Kidney epithelial cell (primary cell): ENCODE measurements around the gene CLDN34. TPM values are rescaled to one million over a fixed set of nuclear protein-coding genes. Genes with fewer than 3 reads are reported as not detected.

ENCODE experiments used
- DNase-seq: peaks from one replicate; pipeline ENCODE4 v3.0.0-alpha.2; 2010; ENCODE audit warnings: low read depth
- H3K27me3 ChIP-seq: 2 replicates; pipeline ENCODE4 v1.6.0; 2011; ENCODE audit warnings: low read length; ENCODE audit not compliant: control insufficient read depth, insufficient read depth
- H3K36me3 ChIP-seq: 2 replicates; pipeline ENCODE4 v1.5.1; 2011; ENCODE audit warnings: low read length; ENCODE audit not compliant: control insufficient read depth, insufficient read depth
- H3K4me3 ChIP-seq: 2 replicates; pipeline ENCODE4 v1.5.1; 2011; ENCODE audit warnings: low read depth, mild to moderate bottlenecking, control low read depth, low read length
- total RNA-seq: library from RNA; depleted of rRNA; stranded (reverse); fragments of >200 nt; gene quantifications from 2 replicates; pipeline ENCODE4 v1.2.3, GENCODE V29; 2015
- TF ChIP-seq, protein P1 (sequence below): IDR thresholded peaks from 2 replicates; pipeline ENCODE4 v1.5.1; 2011; ENCODE audit warnings: mild to moderate bottlenecking, moderate library complexity, low read length, control low read depth, inconsistent platforms; ENCODE audit not compliant: insufficient read depth, poor library complexity, severe bottlenecking

The CLDN34 gene
- total RNA-seq, 1 donor from 2014 or later = not detected

DNA sequence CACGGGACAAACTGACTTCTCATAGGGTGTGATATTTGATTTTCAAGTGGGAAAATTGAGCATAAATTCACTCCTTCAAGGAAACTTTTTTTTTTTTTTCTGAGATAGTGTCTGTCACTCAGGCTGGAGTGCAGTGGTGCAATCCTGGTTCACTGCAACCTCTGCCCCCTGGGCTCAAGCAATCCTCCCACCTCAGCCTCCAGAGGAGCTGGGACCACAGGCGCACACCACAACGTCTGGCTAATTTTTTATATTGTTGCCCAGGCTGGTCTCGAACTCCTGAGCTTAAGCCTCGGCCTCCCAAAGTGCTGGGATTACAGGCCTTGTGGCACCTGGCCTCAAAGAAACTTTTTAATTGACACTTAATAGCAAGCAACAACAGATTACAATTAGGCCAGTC is 13.8 kb downstream of the CLDN34 start:
- H3K36me3 ChIP-seq = no peaks in the 10 kb centered on the region
- H3K27me3 ChIP-seq = no peaks in the 10 kb centered on the region
- TF ChIP-seq, protein P1, sequence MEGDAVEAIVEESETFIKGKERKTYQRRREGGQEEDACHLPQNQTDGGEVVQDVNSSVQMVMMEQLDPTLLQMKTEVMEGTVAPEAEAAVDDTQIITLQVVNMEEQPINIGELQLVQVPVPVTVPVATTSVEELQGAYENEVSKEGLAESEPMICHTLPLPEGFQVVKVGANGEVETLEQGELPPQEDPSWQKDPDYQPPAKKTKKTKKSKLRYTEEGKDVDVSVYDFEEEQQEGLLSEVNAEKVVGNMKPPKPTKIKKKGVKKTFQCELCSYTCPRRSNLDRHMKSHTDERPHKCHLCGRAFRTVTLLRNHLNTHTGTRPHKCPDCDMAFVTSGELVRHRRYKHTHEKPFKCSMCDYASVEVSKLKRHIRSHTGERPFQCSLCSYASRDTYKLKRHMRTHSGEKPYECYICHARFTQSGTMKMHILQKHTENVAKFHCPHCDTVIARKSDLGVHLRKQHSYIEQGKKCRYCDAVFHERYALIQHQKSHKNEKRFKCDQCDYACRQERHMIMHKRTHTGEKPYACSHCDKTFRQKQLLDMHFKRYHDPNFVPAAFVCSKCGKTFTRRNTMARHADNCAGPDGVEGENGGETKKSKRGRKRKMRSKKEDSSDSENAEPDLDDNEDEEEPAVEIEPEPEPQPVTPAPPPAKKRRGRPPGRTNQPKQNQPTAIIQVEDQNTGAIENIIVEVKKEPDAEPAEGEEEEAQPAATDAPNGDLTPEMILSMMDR = no peak
- DNase-seq = no peak
- no peak overlapping the region for H3K4me3 ChIP-seq

DNA sequence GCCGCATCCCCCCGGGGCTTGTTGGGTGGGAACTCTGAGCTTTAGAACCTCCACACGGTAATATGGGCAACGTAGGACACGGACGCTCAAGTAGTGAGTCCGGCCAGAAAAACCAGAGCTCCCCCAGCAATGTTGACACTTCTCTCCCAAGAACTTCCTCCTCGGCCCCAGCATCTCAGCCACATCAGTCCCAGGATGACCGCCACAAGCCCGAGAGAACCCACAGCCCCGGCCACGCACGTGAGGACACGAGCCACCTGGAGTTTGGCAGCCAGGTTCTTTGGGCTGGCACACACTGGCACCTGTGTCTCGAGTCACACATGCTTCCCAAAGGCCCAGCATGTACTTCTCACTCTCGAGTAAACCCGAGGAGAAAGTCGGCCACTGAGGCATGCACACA is 16.3 kb downstream of the CLDN34 start:
- H3K27me3 ChIP-seq = no peaks in the 10 kb centered on the region
- H3K4me3 ChIP-seq = no peak overlapping the region
- DNase-seq = no peak
- no peaks in the 10 kb centered on the region for H3K36me3 ChIP-seq
- TF ChIP-seq, protein P1 = no peak

DNA sequence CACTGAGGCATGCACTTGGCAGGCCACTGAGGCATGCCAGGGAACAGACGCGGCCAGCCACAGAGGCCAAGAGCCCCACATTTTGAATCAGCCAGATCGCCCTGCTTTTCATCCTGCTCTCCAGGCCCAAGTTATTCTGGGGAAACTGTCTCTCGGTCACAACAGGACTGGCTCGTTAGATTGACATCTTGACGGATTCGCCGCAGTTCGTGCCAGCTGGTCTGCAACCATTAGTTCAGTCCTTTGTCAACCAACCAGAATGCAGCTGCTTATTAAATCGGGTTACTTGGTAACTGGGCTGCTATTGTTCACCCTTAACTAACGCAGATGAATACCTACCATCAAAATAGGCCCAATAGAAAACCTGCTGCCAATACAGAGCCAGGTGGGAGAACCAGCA is 16.7 kb downstream of the CLDN34 start:
- no peak for DNase-seq
- no peak overlapping the region for H3K4me3 ChIP-seq
- H3K36me3 ChIP-seq = no peaks in the 10 kb centered on the region
- TF ChIP-seq, protein P1 = no peak
- H3K27me3 ChIP-seq = no peaks in the 10 kb centered on the region

DNA sequence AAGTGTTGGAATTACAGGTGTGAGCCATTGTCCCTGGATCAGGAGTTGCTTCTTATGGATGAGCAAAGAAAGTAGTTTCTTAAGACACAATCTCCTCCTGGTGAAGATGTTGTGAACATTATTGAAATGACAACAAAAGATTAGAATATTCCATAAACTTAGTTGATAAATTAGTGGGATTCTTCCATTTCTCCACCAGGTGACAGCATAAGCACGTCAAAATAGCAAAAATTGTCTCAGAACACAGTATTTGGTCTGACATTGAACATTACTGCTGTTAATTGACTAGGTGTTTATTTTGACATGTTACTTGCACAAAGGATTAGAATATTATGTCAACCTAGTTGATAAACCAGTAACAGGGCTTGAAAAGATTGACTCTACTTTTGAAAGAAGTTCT is 21.6 kb downstream of the CLDN34 start:
- no peaks in the 10 kb centered on the region for H3K36me3 ChIP-seq
- DNase-seq = no peak
- TF ChIP-seq, protein P1 = no peak
- H3K27me3 ChIP-seq = no peaks in the 10 kb centered on the region
- no peak overlapping the region for H3K4me3 ChIP-seq

DNA sequence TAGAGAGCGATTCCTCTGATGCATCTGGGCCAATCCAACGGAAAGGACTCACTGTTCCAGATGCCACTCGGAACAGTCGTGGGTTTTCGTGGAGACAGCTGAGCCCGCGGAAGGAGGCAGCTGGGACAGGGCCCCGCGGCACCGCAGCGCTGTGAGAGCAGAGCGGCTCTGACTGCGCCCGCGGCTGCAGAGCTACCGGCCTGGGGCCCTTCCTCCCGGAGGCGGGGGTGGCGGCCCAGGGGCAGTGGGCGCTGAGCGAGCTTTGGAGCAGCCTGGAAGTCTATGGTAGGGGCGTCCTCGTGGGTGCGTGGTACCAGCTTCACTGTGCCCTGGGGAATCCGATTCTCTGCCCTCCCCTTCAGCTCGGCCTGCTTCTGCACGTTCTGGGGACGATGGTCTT is 24.9 kb downstream of the CLDN34 start:
- Histone ChIP-seq H3K4me3 (no peak overlapping the region), H3K27me3 (no peaks in the 10 kb centered on the region), H3K36me3 (no peaks in the 10 kb centered on the region)
- DNase-seq = no peak
- TF ChIP-seq, protein P1 = no peak

DNA sequence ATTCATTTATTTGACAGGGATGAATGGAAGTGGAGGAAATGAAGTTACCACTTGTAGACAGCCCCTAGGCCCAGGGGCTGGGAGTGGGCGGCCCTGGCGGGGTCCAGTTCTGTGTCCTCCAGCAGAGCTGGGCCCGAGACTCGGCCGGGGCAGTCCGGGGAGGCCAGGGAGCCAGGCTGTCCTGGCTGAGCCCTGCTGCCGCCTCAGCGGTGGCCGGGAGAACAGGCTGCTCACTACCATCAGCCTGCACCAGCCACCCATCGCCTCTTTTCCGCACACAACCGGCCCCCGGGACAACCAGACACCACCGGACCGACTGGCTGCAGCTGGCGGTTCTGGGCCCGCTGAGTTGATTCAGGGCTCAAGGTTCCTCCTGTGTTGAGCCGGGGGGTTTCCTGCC is 25.6 kb downstream of the CLDN34 start:
- H3K4me3 ChIP-seq = no peak overlapping the region
- no peaks in the 10 kb centered on the region for H3K36me3 ChIP-seq
- H3K27me3 ChIP-seq = no peaks in the 10 kb centered on the region
- TF ChIP-seq, protein P1 = no peak
- no peak for DNase-seq
